Progenitor cell of endocrine pancreas (in vitro differentiated cells): ENCODE data around the gene ITGB1. TPM values are rescaled to one million over a fixed set of nuclear protein-coding genes. Genes with fewer than 3 reads are reported as not detected.
"Not testable (repeated sequence)": the region's sequence is repeated elsewhere in the genome, so short reads cannot be mapped to it uniquely, and the experiment has no call there.

Source experiments
- DNase-seq: peaks from one replicate; pipeline ENCODE4 v3.0.0; 2021; ENCODE audit warnings: low spot score; ENCODE audit not compliant: unreplicated experiment
- H3K27ac Mint-ChIP-seq: 2 replicates; pipeline ENCODE4 v1.8.0; 2021; ENCODE audit warnings: mild to moderate bottlenecking, moderate library complexity, mixed read lengths
- H3K27me3 Mint-ChIP-seq: 2 replicates; pipeline ENCODE4 v1.8.0; 2021; ENCODE audit warnings: mixed read lengths
- H3K36me3 Mint-ChIP-seq: 2 replicates; pipeline ENCODE4 v1.8.0; 2022; ENCODE audit warnings: mixed read lengths; ENCODE audit not compliant: insufficient read depth
- H3K4me1 Mint-ChIP-seq: 2 replicates; pipeline ENCODE4 v1.8.0; 2021; ENCODE audit warnings: low read depth, mixed read lengths
- H3K4me3 Mint-ChIP-seq: 2 replicates; pipeline ENCODE4 v1.8.0; 2021; ENCODE audit warnings: low read depth, mild to moderate bottlenecking, moderate library complexity, mixed read lengths
- H3K9me3 Mint-ChIP-seq: 2 replicates; pipeline ENCODE4 v1.8.0; 2021; ENCODE audit warnings: low read depth, mixed read lengths
- total RNA-seq: library from RNA; stranded (reverse); gene quantifications from 2 replicates; pipeline ENCODE4 v1.2.1, GENCODE V29; 2021
- TF ChIP-seq, protein P1 (sequence below): fragments of 200-600 bp; sonication (generic); IDR thresholded peaks from one replicate; pipeline ENCODE4 v1.5.0; 2021; ENCODE audit warnings: antibody characterized with exemption, mild to moderate bottlenecking; ENCODE audit not compliant: unreplicated experiment

ITGB1 gene
- total RNA-seq, 1 donor from 2014 or later: 382 TPM

DNA sequence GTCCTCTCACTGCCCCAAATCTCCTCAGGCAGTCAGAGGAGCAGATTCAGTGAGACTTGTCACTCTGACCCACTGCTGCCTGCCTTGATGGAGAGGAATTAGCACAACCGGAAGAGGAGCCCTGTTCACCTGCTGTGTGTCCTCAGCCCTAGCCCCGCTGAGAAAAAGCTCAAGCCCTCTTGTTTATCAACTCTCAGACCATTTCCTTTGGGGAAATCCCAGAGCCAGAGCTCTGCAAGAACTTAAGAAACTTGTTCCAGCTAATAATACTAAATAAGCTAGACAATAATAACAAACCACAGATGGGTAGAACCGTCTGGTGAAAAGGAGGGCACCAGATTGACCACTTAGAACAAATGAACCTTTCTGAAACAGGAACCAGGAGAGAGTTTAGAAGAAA, 37.7 kb upstream of the ITGB1 start:
- TF ChIP-seq, protein P1, sequence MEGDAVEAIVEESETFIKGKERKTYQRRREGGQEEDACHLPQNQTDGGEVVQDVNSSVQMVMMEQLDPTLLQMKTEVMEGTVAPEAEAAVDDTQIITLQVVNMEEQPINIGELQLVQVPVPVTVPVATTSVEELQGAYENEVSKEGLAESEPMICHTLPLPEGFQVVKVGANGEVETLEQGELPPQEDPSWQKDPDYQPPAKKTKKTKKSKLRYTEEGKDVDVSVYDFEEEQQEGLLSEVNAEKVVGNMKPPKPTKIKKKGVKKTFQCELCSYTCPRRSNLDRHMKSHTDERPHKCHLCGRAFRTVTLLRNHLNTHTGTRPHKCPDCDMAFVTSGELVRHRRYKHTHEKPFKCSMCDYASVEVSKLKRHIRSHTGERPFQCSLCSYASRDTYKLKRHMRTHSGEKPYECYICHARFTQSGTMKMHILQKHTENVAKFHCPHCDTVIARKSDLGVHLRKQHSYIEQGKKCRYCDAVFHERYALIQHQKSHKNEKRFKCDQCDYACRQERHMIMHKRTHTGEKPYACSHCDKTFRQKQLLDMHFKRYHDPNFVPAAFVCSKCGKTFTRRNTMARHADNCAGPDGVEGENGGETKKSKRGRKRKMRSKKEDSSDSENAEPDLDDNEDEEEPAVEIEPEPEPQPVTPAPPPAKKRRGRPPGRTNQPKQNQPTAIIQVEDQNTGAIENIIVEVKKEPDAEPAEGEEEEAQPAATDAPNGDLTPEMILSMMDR: no peak
- no peak overlapping the region for H3K4me3 Mint-ChIP-seq
- H3K4me1 Mint-ChIP-seq: peaks cover 2% of the 10 kb centered on the region
- H3K36me3 Mint-ChIP-seq: peaks cover under 1% of the 10 kb centered on the region
- H3K27ac Mint-ChIP-seq: no peak overlapping the region
- DNase-seq: no peak
- H3K9me3 Mint-ChIP-seq: peaks cover 18% of the 10 kb centered on the region
- H3K27me3 Mint-ChIP-seq: no peaks in the 10 kb centered on the region

DNA sequence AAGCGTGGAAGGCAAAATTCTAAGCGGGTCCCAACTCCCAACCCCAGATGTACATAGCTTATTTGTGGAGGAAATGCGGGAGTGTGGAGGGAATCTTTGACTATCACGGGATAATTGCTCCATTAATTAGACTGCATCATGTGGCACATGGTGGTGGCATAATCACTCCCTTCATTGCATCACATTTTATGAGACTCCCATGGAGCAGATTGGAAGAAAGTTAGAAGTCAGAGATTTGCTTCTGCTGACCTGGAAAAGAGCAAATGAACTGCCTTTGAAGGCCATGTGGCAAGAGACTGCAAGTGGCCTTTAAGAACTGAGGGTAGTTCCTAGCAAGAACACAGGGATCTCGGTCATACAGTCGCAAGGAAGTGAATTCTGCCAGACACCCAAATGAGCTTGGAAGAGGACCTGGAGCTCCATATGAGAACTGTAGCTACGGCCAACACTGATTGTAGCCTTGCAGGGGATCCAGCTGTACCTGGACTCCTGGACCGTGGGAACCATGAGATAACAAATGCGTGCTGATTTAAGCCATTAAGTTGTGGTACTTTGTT, 37.1 kb upstream of the ITGB1 start:
- TF ChIP-seq, protein P1: no peak
- no peak overlapping the region for H3K27ac Mint-ChIP-seq
- H3K4me3 Mint-ChIP-seq: no peak overlapping the region
- DNase-seq: no peak
- H3K36me3 Mint-ChIP-seq: peaks cover 2% of the 10 kb centered on the region
- peaks cover 20% of the 10 kb centered on the region for H3K9me3 Mint-ChIP-seq
- peaks cover 2% of the 10 kb centered on the region for H3K4me1 Mint-ChIP-seq
- no peaks in the 10 kb centered on the region for H3K27me3 Mint-ChIP-seq

DNA sequence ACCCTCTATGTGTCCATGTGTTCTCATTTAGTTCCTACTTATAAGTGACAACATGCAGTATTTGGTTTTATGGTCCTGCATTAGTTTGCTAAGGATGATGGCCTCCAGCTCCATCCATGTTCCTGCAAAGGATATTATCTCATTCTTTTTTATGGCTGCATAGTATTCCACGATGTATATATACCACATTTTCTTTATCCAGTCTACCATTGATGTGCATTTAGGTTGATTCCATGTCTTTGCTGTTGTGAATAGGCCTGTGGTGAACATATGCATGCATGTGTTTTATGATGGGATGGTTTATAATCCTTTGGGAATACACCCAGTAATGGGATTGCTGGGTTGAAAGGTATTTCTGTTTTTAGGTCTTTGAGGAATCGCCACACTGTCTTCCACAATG, 36.6 kb upstream of the ITGB1 start:
- not testable (repeated sequence) for H3K4me3 Mint-ChIP-seq, H3K36me3 Mint-ChIP-seq, H3K27ac Mint-ChIP-seq, DNase-seq, H3K27me3 Mint-ChIP-seq, H3K4me1 Mint-ChIP-seq
- peaks cover 19% of the 10 kb centered on the region for H3K9me3 Mint-ChIP-seq

DNA sequence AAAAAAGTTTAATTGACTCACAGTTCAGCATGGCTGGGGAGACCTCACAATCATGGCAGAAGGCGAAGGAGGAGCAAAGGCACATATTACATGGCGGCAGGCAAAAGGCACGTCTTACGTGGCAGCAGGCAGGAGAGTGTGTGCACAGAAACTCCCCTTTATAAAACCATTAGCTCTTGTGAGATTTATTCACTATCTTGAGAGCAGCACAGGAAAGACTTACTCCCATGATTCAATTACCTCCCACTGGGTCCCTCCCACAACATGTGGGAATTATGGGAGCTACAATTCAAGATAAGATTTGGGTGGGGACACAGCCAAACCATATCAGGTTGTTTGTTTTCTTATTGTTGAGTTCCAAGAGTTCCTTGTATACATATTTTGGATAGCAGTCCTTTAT, 34.3 kb upstream of the ITGB1 start:
- H3K27ac Mint-ChIP-seq: peak overlapping the region; percentile 39
- H3K27me3 Mint-ChIP-seq, H3K4me1 Mint-ChIP-seq, DNase-seq, H3K4me3 Mint-ChIP-seq, H3K36me3 Mint-ChIP-seq: not testable (repeated sequence)
- H3K9me3 Mint-ChIP-seq: peaks cover 16% of the 10 kb centered on the region

DNA sequence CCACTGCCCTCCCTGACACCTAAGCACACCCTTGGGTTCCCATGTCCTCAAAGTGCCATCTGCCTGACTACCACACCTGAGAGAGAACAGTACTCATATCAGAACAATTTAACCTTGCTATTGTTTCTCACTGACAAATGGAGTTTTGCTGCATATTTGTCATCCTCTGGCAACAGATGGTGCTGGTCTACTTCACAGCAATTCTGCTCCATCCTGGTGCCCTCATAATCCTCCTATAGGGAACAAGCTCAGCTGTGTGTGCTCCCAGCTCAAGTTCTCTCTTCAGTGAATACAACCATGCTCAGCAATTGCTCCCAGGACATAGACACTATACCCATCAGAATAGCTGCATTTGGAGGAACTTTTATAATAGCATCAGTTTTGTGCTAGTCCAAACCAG, 32.8 kb upstream of the ITGB1 start:
- H3K4me3 Mint-ChIP-seq: no peak overlapping the region
- H3K36me3 Mint-ChIP-seq: peaks cover 2% of the 10 kb centered on the region
- TF ChIP-seq, protein P1: no peak
- H3K9me3 Mint-ChIP-seq: peaks cover 16% of the 10 kb centered on the region
- peaks cover 2% of the 10 kb centered on the region for H3K4me1 Mint-ChIP-seq
- no peak for DNase-seq
- no peaks in the 10 kb centered on the region for H3K27me3 Mint-ChIP-seq
- H3K27ac Mint-ChIP-seq: peak overlapping the region; percentile 9

DNA sequence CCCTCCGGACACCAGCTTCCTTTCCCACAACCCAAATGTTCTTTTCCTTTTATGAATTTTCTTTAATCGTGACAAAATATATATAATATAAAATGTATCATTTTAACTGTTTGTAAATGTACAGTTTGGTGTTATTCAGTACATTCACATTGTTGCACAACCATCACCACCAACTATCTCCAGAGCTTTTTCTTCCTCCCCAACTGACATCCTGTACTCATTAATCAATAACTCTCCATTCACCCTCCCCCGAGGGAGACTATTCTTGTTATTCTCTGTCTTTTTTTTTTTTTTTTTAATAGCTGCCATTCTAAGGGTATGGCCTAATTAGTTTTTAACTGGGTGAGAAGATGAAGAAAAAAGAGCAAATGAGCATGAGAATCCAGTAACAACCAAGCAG, 30.6 kb upstream of the ITGB1 start:
- no peak overlapping the region for H3K4me3 Mint-ChIP-seq
- no peaks in the 10 kb centered on the region for H3K27me3 Mint-ChIP-seq

More for the DNA sequence above, 30.6 kb upstream of the ITGB1 start:
- DNase-seq: no peak
- Mint-ChIP-seq H3K27ac (no peak overlapping the region), H3K4me1 (peaks cover 7% of the 10 kb centered on the region), H3K9me3 (peaks cover 16% of the 10 kb centered on the region), H3K36me3 (peaks cover 2% of the 10 kb centered on the region)
- TF ChIP-seq, protein P1: no peak
